GM10266 (cell line): ENCODE results near the gene PLCB2.
A peak's percentile ranks its signal among the peaks of the same experiment; 100 is the strongest.

Experiments used
- DNase-seq: peaks from one replicate; pipeline ENCODE4 v3.0.0; 2012; ENCODE audit errors: extremely low spot score
- TF ChIP-seq, protein P1 (sequence below): IDR thresholded peaks from 2 replicates; pipeline ENCODE4 v1.5.1; 2012; ENCODE audit warnings: mild to moderate bottlenecking, low read depth; ENCODE audit not compliant: control insufficient read depth, insufficient read depth; ENCODE audit errors: missing control alignments

PLCB2 gene

DNA sequence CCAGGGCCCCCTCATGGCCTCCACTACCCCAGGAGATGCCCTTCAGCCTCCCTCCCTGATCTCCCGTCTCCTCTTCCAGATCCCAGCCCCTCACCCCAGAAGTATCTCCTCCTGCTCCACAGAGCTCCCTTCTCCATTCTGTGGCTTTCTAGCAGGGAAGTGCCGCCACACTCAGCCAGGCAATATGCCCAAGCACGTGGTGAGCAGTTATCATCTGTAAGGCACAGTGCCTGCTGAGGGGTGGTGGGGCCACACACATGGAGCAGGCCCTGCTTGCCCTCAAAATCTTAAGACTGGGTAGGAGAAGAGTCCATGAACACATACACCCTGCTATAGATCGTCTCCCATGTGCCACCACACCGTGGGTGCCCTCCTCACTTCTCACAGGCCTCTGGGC, 40.7 kb upstream of the PLCB2 start:
- DNase-seq = no peak
- TF ChIP-seq, protein P1, sequence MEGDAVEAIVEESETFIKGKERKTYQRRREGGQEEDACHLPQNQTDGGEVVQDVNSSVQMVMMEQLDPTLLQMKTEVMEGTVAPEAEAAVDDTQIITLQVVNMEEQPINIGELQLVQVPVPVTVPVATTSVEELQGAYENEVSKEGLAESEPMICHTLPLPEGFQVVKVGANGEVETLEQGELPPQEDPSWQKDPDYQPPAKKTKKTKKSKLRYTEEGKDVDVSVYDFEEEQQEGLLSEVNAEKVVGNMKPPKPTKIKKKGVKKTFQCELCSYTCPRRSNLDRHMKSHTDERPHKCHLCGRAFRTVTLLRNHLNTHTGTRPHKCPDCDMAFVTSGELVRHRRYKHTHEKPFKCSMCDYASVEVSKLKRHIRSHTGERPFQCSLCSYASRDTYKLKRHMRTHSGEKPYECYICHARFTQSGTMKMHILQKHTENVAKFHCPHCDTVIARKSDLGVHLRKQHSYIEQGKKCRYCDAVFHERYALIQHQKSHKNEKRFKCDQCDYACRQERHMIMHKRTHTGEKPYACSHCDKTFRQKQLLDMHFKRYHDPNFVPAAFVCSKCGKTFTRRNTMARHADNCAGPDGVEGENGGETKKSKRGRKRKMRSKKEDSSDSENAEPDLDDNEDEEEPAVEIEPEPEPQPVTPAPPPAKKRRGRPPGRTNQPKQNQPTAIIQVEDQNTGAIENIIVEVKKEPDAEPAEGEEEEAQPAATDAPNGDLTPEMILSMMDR = no peak

DNA sequence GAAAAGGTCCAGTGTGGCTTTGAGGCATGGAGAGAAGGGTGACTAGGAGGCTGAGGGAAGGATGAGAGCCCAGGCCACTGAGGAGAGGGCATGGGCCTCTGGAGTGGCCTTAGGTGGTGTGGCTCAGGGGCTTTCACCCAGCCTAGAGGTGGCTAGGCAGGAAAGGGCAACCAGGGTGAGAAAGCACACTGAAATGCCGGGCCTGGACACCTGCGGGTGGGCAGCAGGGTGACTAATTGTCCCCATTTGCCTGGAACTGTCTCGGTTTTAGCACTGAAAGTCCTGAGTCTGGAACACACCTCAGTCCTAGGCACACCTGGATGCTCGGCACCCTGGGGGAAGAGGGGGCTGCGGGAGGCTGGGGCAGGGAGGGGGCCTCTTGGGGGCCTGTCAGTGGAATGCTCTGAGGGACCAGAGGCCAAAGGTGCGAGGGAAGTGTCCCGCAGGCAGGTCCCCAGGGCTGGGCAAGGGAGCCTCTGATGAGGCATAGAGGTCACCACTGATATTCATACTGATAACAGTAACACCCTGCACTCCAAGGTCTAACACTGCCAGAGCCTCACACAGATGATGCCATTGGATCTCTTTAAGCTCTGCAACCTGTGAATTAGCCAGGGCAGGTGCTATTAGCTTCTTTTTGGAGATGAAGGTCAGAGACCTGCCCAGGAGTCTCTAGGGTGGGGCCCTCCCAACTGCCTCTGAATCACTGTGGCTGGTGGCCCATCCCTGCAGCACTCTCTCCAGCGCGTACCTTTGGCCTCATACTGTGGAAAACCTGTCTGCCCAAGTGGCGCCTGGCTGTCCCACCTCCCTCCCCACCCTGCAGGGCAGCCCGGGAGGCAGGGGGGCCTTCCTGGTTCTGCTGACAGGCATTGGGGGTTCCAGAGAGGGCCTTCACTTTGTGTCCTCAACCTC, 40.1 kb upstream of the PLCB2 start:
- TF ChIP-seq, protein P1 = no peak
- DNase-seq = no peak

DNA sequence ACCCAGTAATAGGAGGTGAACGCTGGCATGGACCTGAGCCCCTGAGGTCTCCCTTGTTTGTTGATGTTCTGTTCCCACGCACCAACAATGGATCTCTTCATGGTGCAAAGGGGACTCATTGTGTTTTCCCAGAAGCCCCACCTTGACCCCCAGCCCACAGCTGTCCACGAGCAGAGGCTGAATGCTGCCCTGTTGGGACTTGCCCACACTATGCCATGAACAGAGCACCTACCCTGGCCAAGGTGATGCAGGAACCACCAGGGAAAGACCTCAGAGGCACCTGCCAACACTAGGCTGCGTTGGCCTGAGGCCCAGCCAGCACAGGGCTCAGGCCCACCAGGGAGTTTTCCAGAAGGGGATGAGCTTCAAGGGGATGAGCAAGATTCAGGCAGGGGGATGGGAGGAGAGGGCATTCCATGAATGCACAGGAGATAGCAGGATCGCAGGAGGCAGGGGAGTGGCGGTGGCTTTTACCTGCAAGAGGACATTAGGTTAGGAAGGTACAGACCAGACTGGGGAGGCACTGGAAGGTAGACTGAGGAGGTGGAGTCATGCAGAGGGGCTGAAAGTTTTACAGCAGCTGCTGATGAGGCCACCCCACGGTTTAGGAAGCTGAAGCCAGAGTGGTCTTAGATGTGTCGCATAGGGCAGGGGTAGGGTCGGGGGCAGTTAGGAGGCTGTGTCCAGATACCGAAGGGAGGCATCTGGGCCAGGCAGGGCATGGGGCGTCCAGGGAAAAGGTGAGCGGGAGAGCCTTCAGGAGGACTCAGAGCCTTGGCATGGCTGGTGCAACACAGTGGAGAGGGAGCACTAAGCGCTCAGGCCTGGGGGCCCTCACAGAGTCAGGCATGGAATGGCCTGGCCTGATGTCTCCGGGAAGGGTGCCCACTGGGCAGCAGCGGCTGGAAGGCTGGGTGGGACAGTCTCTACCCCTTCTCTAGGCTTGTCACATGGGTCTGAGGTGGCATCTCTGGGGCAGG, 39.1 kb upstream of the PLCB2 start:
- TF ChIP-seq, protein P1 = no peak
- no peak for DNase-seq

DNA sequence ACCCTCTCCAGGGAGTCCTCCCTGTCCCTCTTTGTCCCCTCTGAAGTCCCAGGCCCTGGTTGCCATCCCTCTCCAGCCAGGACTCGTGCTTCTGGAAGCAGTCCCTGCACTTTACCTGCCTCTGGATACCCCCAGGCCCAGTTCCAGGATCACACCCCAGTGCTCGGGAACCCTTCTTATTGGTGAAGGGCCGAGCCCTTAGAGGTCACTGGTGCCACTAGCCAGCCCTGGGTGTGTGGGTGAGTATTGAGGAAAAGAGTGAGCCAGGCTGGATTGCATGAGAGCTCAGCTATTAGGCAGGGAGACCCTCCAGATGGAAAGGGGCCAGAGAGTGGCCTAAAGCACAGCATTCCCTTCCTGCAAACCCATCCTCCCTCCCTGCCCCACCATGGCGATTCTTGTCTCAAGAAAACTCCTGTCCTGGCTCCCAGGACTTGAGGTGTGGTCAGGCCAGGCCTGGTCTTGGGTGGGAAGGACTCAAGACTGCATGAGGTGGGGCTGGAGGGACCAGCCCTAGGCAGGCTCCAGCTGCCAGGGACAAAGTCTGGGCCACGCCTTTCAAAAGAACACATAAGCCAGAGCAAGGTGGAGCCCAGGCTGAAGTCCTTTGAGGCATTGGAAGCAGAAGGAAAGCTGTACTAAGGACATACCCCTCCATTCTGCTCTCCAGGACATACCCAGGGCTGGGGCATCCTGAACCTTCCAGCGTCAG, 38.3 kb upstream of the PLCB2 start:
- DNase-seq = no peak
- TF ChIP-seq, protein P1 = no peak

DNA sequence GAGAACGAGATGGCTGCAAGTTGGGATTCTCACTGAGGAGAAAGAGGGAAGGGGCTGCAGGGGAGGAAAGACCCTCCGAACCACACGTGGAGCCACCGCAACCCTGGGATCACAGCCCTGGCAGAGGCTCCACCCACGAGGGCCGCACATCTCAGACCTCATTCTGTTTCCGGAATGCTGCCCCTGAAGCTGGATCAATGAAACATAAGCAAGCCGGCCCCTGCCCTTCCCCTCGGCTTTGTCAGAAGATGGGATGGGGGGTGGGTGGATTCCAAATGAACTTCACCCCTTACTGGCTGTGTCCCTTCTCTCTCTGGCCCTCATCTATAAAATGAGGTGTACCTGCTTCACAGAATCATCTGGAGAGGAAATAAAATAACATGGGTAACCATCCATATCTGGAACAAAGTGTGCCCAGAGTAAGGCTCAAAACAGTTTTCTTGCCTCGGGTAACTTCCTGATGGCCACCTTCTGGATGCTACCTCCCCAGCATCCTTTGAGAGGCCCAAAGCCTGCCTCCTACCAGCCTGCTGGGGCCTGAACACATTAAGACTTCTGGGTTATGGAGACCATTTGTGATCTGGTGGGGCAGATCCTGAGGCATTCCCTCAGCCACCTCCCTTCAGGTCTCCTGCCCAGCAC, 37.6 kb upstream of the PLCB2 start:
- TF ChIP-seq, protein P1 = no peak
- no peak for DNase-seq

DNA sequence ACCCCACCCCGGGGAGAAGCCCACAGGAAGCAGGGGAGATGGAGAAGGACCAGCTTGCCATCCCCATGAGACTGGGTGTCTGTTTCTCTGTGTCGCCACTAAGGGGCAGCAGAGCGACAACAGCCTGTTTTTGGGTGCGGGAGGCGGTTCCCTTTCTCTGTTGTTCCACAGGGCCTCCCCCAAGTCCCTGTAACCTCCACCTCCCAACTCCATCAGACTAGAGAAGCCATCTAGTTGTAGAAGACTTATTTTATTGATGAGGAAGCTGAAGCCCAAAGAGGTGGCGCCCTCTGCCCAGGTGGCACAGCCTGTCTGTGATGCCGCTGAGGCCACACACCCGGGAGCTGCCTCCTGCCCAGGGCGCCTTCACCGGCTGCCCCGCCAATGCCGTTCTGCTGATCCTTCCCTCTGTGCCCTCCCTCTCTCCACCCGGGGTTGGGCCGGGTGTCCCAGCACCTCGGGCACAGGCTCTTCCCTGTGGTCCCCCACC, 36.9 kb upstream of the PLCB2 start:
- TF ChIP-seq, protein P1 = peak; percentile 91
- DNase-seq = peak; percentile 85
